Epithelial cell of esophagus (primary cell): ENCODE data around the gene SYNGR3.
A peak's percentile ranks its signal among the peaks of the same experiment; 100 is the strongest.
"Not testable (repeated sequence)": the region's sequence is repeated elsewhere in the genome, so short reads cannot be mapped to it uniquely, and the experiment has no call there.

Source experiments
- DNase-seq: peaks from one replicate; pipeline ENCODE4 v3.0.0; 2010; ENCODE audit warnings: low read depth
- H3K4me3 ChIP-seq: 2 replicates; pipeline ENCODE4 v1.5.1; 2011; ENCODE audit warnings: mild to moderate bottlenecking, low read length, control low read depth
- TF ChIP-seq, protein P1 (sequence below): IDR thresholded peaks from 2 replicates; pipeline ENCODE4 v1.5.1; 2011; ENCODE audit warnings: low read depth, mild to moderate bottlenecking, low read length, control low read depth, inconsistent platforms; ENCODE audit not compliant: insufficient read depth; ENCODE audit errors: missing control alignments

Gene SYNGR3

GRCh38 chr16:1950559-1950958 lies 39.2 kb upstream of the SYNGR3 start:
- DNase-seq = no peak
- H3K4me3 ChIP-seq = no peak overlapping the region
- TF ChIP-seq, protein P1, sequence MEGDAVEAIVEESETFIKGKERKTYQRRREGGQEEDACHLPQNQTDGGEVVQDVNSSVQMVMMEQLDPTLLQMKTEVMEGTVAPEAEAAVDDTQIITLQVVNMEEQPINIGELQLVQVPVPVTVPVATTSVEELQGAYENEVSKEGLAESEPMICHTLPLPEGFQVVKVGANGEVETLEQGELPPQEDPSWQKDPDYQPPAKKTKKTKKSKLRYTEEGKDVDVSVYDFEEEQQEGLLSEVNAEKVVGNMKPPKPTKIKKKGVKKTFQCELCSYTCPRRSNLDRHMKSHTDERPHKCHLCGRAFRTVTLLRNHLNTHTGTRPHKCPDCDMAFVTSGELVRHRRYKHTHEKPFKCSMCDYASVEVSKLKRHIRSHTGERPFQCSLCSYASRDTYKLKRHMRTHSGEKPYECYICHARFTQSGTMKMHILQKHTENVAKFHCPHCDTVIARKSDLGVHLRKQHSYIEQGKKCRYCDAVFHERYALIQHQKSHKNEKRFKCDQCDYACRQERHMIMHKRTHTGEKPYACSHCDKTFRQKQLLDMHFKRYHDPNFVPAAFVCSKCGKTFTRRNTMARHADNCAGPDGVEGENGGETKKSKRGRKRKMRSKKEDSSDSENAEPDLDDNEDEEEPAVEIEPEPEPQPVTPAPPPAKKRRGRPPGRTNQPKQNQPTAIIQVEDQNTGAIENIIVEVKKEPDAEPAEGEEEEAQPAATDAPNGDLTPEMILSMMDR = no peak

DNA sequence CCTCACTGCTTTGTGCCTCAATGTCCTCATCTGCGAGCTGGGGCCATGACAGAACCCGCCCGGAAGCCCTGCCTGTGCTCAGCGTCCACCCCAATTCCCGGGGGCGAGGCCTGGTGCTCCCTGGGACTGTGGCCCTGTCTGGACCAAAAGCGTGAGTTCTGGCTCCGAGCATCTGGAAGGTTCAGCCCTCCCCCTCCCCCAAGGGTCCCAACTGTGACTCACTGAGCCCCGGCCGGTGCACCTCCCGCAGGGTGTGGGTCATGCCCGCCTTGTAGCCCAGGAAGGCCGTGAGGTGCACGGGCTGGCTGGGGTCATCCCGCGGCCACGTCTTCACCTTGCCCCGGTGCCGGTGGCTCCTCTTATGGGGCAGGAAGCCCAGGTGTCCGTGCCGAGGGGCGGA lies 36.0 kb upstream of the SYNGR3 start:
- no peak overlapping the region for H3K4me3 ChIP-seq
- TF ChIP-seq, protein P1 = no peak
- no peak for DNase-seq

- not testable (repeated sequence) for DNase-seq, H3K4me3 ChIP-seq
Measured at GRCh38 chr16:1957434-1958142, 32.2 kb upstream of the SYNGR3 start.

DNA sequence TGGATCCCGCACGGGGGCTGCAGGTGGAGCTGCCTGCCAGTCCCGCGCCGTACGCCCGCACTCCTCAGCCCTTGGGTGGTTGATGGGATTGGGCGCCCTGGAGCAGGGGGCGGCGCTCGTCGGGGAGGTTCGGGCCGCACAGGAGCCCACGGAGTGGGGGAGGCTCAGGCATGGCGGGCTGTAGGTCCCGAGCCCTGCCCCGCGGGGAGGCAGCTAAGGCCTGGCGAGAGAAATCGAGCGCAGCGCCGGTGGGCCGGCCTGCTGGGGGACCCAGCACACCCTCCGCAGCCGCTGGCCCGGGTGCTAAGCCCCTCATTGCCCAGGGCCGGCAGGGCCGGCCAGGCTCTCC lies 31.7 kb upstream of the SYNGR3 start:
- not testable (repeated sequence) for H3K4me3 ChIP-seq, DNase-seq

DNA sequence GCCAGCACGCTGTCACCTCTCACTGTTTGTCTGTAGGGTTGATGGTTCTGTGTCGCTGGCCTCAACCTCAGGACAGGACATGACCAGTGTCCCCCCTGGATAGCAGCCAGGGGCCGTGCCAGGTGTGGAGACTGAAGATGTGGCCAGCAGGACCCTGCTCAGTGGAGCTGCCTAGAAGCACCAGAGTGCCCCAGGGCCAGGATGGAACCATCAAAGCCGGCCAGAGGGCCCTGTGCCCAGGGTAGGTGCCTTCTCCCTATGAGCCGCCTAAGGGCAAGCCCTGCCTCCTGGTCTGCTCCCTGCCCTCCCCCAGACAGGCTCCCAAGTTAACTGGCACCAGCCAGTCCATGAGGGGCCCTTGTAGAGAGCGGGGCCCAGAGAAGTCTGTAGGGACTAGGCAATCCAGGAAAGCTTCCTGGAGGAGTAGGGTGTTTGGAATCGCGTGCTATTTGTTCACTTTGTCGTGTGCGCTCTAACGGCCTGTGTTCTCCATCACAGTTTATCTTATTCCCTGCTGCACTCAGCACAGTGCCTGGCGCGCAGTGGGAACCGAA lies 31.0 kb upstream of the SYNGR3 start:
- peak overlapping the region; percentile 18 for H3K4me3 ChIP-seq
- no peak for DNase-seq
- TF ChIP-seq, protein P1 = no peak

DNA sequence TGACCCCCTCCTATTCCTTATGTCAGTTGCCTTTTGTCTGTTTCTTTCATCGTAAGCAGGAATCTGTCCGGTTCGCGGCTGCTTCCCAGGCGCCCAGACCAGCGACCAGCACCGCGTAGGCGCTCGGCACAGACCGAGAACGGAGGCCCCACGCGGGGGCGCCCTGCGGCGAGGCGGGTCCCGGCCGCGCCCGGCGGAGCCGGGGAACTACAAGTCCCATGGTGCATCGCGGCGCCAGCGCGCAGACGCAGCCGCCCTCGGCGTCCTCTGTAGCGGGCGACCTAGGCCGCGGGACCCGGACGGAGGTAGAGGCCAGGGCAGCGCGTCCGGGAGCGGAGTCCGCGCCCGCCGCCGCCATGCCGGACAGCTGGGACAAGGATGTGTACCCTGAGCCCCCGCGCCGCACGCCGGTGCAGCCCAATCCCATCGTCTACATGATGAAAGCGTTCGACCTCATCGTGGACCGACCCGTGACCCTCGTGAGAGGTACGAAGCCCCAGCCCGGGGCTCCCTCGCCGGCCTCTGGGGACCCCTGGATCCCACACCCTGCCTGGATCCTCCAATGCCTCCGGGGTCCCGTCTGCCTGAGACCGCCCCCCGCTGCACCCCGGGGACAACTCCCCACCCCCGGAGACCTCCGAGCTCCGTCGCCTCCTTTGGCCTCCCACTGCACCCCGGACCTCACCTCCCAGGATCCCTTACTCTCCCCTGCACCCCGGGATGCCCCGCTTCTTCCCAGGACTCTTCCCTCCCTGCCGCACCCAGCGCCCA lies 30.3 kb upstream of the SYNGR3 start, which contains the start of gene NDUFB10:
Gene NDUFB10 (plus strand): TSS at position 270 of the 771 bp plus-strand sequence. CDS start 87 bp downstream, at position 357.
- peak; percentile 89 for DNase-seq
- TF ChIP-seq, protein P1 = peak; percentile 22

GRCh38 chr16:1960665-1961630 lies 28.8 kb upstream of the SYNGR3 start:
- TF ChIP-seq, protein P1 = no peak
- peak; percentile 69 for DNase-seq
- H3K4me3 ChIP-seq = peak overlapping the region; percentile 84

More for the DNA sequence above, 30.3 kb upstream of the SYNGR3 start, which contains the start of gene NDUFB10:
- peak within 1 kb of the TSS; percentile 84 for H3K4me3 ChIP-seq
